Endothelial cell of umbilical vein (primary cell): ENCODE measurements around the gene PEX10. TPM values are rescaled to one million over a fixed set of nuclear protein-coding genes. Genes with fewer than 3 reads are reported as not detected.

Experiments
- BruUV-seq: library from RNA; stranded (reverse); fragments of 400-500 nt; replicated peaks from 2 replicates; lab custom pipeline; 2021; lab: Mats Ljungman, UMichigan
- CTCF ChIA-PET: fragments of 300-600, 350-600 bp; sonication (Branson Sonifier 250); formaldehyde crosslinking; loops from one replicate; lab custom pipeline; 2021; ENCODE audit warnings: antibody characterized with exemption, inconsistent platforms; lab: Charles Lee
- POLR2A ChIA-PET: fragments of 300-600, 350-600 bp; sonication (Branson Sonifier 250); formaldehyde crosslinking; loops from one replicate; lab custom pipeline; 2021; ENCODE audit warnings: antibody characterized with exemption, inconsistent platforms; lab: Charles Lee
- DNase-seq: peaks from one replicate; pipeline ENCODE4 v3.0.0-alpha.2; 2011; ENCODE audit warnings: low read depth, low spot score
- FAIRE-seq: peaks from 2 replicates; lab custom pipeline; 2011; peaks lifted over from hg19 to GRCh38; lab: Jason Lieb, UNC
- H2AFZ ChIP-seq: 2 replicates; pipeline ENCODE4 v1.6.0; 2012; ENCODE audit warnings: low read depth, low read length, control low read depth, inconsistent platforms
- H3K27ac ChIP-seq: 2 replicates; pipeline ENCODE4 v1.5.1; 2011; ENCODE audit warnings: low read depth, mild to moderate bottlenecking, control low read depth, low read length, moderate library complexity; ENCODE audit not compliant: insufficient read depth
- H3K27me3 ChIP-seq, 2 experiments: 2 replicates each; pipeline versions ENCODE4 v1.6.0 to v1.6.1; 2011; ENCODE audit warnings: low read length in 2 of 2, mixed read lengths in 1 of 2; ENCODE audit not compliant: control insufficient read depth in 2 of 2, insufficient read depth in 2 of 2
- H3K36me3 ChIP-seq, 2 experiments: 2 replicates in 1 of 2; 3 replicates in 1 of 2; pipeline ENCODE4 v1.5.1; 2011; ENCODE audit warnings: low read length in 2 of 2, mild to moderate bottlenecking in 1 of 2, moderate library complexity in 1 of 2; ENCODE audit not compliant: control insufficient read depth in 2 of 2, insufficient read depth in 2 of 2; ENCODE audit errors: extremely low read depth in 1 of 2
- H3K4me1 ChIP-seq: 3 replicates; pipeline ENCODE4 v1.5.1; 2011; ENCODE audit warnings: mild to moderate bottlenecking, low read length; ENCODE audit not compliant: control insufficient read depth, insufficient read depth; ENCODE audit errors: extremely low read depth
- H3K4me2 ChIP-seq: 2 replicates; pipeline ENCODE4 v1.6.1; 2011; ENCODE audit warnings: low read length, control low read depth, mixed read lengths; ENCODE audit not compliant: insufficient read depth
- H3K4me3 ChIP-seq, 3 experiments: fragments of 200-600 bp in 1 of 3; sonication (generic), shearing (Covaris generic) in 1 of 3; replicated peaks in 1 of 3; 2 replicates each; pipeline ENCODE4 v1.5.1; 2011 to 2016; ENCODE audit warnings: control low read depth in 3 of 3, low read length in 3 of 3, mild to moderate bottlenecking in 2 of 3, inconsistent platforms in 1 of 3, low read depth in 1 of 3, moderate library complexity in 1 of 3; ENCODE audit not compliant: insufficient read depth in 1 of 3
- H3K79me2 ChIP-seq: 2 replicates; pipeline ENCODE4 v1.6.0; 2012; ENCODE audit warnings: low read length, inconsistent platforms; ENCODE audit not compliant: control insufficient read depth, insufficient read depth
- H3K9ac ChIP-seq: replicated peaks from 2 replicates; pipeline ENCODE3; 2011; ENCODE audit warnings: low read length, control low read depth; ENCODE audit not compliant: insufficient read depth; ENCODE audit errors: extremely low read depth
- H3K9me1 ChIP-seq: replicated peaks from 3 replicates; pipeline ENCODE4 v1.6.0; 2011; ENCODE audit warnings: mild to moderate bottlenecking, low read length; ENCODE audit not compliant: control insufficient read depth, insufficient read depth; ENCODE audit errors: extremely low read depth
- H3K9me3 ChIP-seq: replicated peaks from 2 replicates; pipeline ENCODE4 v1.5.1; 2012; ENCODE audit warnings: low read length, inconsistent platforms; ENCODE audit not compliant: control insufficient read depth, insufficient read depth
- H4K20me1 ChIP-seq: replicated peaks from 2 replicates; pipeline ENCODE3; 2011; ENCODE audit warnings: mild to moderate bottlenecking, low read length; ENCODE audit not compliant: control insufficient read depth, insufficient read depth; ENCODE audit errors: extremely low read depth
- GATA2 ChIP-seq: IDR thresholded peaks from 2 replicates; pipeline ENCODE4 v1.7.0; 2011; ENCODE audit warnings: low read depth, mild to moderate bottlenecking, moderate library complexity, mixed read lengths, low read length; ENCODE audit not compliant: insufficient read length, insufficient read depth
- POLR2A ChIP-seq: IDR thresholded peaks from 2 replicates; pipeline ENCODE4 v1.6.1; 2012; ENCODE audit warnings: low read depth, mild to moderate bottlenecking, control low read depth, low read length
- POLR2AphosphoS5 ChIP-seq: IDR thresholded peaks from 2 replicates; pipeline ENCODE4 v1.6.1; 2012; ENCODE audit warnings: low read depth, mild to moderate bottlenecking, control low read depth, low read length, moderate library complexity; ENCODE audit not compliant: insufficient read depth
- dilution Hi-C: fragments of 300-500 bp; cut with MboI; formaldehyde crosslinking; loops from one replicate; pipeline ENCODE4 v1.15.0; 2019; ENCODE audit warnings: low sequenced_read_pairs; ENCODE audit not compliant: extremely low pct_ligation_motif_present
- intact Hi-C: fragments of 100-400 bp; cut with micrococcal nuclease; formaldehyde crosslinking; loops from one replicate; pipeline ENCODE4 v1.10.0; 2022
- polyA plus RNA-seq, 4 experiments: library from polyadenylated mRNA; depleted of rRNA in 3 of 4; stranded (reverse) in 3 of 4; unstranded in 1 of 4; fragments of >200 nt; gene quantifications; 2 replicates each; pipeline versions ENCODE4 v1.2.1 to v1.2.3, GENCODE V29; 2011 to 2012; ENCODE audit warnings: missing spikeins in 1 of 4
- total RNA-seq: library from RNA; stranded (reverse); gene quantifications from 2 replicates; pipeline ENCODE4 v1.2.3, GENCODE V29; 2021
- TF ChIP-seq, protein P1 (sequence below): IDR thresholded peaks from 2 replicates; pipeline ENCODE4 v1.6.1; 2011; ENCODE audit not compliant: insufficient read depth, insufficient read length

Gene PEX10
- total and polyA plus RNA-seq, 2 donors (not counting 3 experiments of a cell fraction or from before 2014, with no cell fraction given): 25.1 to 26.7 TPM

DNA sequence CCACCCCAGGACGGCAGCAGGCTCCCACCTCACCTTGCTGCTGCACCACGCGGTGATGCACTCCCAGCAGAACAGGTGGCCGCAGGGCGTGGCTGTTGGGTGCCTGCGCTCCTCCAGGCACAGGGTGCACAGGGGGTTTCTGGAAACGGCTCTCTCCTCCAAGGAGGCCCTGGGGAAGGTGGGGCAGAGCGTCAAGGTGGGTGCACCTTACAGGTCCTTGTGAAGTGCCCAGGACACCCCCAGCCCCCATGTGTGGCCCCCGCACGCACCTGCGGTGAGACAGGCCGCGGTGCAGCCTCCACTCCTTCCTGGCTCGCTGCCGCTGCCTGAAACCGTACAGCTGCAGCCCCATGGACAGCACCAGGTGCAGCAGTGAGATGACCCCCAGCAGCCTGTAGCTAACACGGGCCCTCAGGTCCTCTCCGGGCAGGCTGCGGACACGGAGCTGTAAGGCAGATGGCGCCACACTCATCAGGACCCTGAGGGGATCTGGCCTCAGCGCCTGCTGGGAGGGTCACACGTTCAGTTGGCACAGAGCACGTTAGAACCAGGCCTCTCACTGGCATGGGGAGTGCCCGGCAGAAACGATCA, 5.8 kb downstream of the PEX10 start:
- H2AFZ ChIP-seq: no peak overlapping the region
- H3K79me2 ChIP-seq: no peaks in the 10 kb centered on the region
- peaks cover 15 to 51% of the 10 kb centered on the region in 2 experiments for H3K36me3 ChIP-seq
- no peaks in the 10 kb centered on the region for H3K27me3 ChIP-seq
- DNase-seq (no peak), FAIRE-seq (no peak)
- H4K20me1 ChIP-seq: no peaks in the 10 kb centered on the region
- ChIA-PET CTCF (interaction anchor here (1.1 to 2.6 kb wide), 4 partner anchors 16 to 211 kb away, joined by 3 to 9 read pairs (median 5); partner anchors contain the start of gene FAAP20), POLR2A (no interaction called here)
- H3K4me1 ChIP-seq: peaks cover 13% of the 10 kb centered on the region
- dilution Hi-C loops (no loop called here), intact Hi-C loops (loop anchor here (10.0 kb wide), 1 partner anchor 1218 kb away; the partner anchor contains the start of gene TPRG1L)
- no peaks in the 10 kb centered on the region for H3K9me3 ChIP-seq
- H3K4me3 ChIP-seq: no peak overlapping the region
- H3K9me1 ChIP-seq: no peaks in the 10 kb centered on the region
- TF ChIP-seq POLR2A (peak; percentile 29), GATA2 (no peak)
- BruUV-seq: no TSS peak
- no peak overlapping the region for H3K27ac ChIP-seq
- no peak overlapping the region for H3K9ac ChIP-seq
- H3K4me2 ChIP-seq: no peak overlapping the region

DNA sequence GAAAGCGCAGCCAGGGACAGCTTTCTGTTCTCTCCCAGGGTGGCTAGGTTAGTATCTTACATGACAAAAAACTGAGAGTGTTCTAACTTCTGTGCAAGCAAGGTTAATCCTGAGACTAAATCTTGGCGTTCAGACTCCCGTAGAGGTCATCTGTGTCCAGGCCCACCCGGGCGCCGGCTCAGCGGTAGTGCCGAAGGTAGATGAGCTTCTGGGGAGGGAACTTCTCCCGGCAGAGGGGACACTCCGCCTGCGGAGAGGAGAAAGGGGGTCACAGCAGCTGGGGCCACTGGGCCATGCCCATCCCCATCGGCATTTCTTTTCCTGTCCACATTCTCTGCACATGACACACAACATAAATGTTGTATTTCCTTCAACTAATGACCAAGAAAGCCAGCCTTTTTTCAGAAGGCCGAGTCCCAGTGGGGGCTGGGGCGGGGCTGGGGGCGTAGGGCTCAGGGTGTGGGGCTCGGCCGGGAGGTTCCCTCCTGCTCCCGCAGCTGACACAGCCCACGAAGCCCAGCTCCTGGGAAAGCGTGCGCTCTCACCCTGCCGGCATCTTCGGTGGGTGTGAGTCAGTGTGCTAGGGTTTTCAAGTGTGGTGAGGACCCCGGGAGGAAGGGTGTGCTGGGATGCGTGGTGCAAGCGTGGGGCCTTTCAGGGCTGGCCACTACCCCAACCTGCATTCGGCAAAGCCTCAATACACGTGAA, 6.6 kb downstream of the PEX10 start:
- H3K4me2 ChIP-seq: no peak overlapping the region
- FAIRE-seq (peak; percentile 63), DNase-seq (no peak)
- dilution Hi-C loops (no loop called here), intact Hi-C loops (loop anchor here (10.0 kb wide), 1 partner anchor 1219 kb away; the partner anchor contains the start of gene TPRG1L)
- peaks cover 1% of the 10 kb centered on the region for H3K79me2 ChIP-seq
- no peaks in the 10 kb centered on the region for H4K20me1 ChIP-seq
- no peaks in the 10 kb centered on the region for H3K27me3 ChIP-seq
- H3K27ac ChIP-seq: peak overlapping the region; percentile 18
- TF ChIP-seq, protein P1, sequence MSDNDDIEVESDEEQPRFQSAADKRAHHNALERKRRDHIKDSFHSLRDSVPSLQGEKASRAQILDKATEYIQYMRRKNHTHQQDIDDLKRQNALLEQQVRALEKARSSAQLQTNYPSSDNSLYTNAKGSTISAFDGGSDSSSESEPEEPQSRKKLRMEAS: no peak
- TF ChIP-seq POLR2AphosphoS5: peak; percentile 4
- H2AFZ ChIP-seq: no peak overlapping the region
- ChIA-PET CTCF (interaction anchor here (1.1 to 2.6 kb wide), 3 partner anchors 14 to 143 kb away, joined by 3 to 6 read pairs (median 4); partner anchors contain the start of genes MORN1 and RER1), POLR2A (interaction anchor here (0.5 kb wide), 1 partner anchor 206 kb away, joined by 5 read pairs; no protein-coding TSS in a partner anchor)
- H3K9me3 ChIP-seq: no peaks in the 10 kb centered on the region
- peaks cover 12% of the 10 kb centered on the region for H3K4me1 ChIP-seq
- peak overlapping the region; percentile 35 for H3K9ac ChIP-seq
- H3K9me1 ChIP-seq: no peaks in the 10 kb centered on the region
- H3K36me3 ChIP-seq: peaks cover 15 to 55% of the 10 kb centered on the region in 2 experiments
- no peak overlapping the region for H3K4me3 ChIP-seq
- BruUV-seq: no TSS peak
